ENCODE data around the gene ARFIP1.

ARFIP1 gene

DNA sequence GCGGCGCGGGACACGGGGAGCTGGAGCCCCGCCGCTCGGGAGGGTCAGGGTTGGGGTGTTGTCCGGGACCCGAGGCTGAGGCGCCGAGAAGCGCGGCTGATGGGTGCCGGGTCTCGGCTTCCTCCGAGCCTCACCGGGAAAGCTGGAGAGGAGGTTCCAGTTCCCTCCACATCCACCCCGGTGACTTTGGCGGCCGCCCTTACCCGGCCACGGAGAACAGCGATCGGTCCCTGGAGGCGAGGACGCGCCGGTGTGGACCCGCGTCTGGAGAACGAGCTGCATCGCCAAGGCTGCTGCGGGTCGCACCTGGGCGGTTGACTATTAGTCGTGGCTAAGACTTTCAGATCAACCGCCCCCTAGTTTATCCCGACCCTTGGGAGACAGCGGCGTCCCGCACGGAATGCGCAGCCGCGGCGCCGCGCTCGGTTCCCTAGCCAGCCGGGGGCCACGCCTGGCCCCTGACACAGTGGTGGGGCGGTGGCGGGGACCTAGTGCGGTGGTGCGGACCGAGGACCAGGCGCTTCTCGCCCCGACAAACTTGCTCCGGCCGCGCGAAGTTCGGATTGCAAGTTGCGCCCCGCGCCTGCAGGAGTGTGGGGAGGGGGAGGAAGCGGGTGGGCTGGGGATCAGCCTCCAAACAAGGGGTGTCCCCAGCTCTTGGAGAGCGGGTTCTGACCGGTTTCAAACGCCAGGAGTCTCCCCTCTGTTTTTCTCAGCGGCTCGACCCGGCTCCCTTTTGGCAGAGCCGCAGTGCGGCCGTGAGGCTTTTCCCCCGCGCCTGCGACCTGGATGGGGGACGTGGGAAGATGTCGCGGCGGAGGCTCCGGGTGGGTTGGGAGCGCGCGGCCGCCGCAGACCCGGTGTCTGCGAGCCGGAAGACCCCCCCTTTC lies 156.9 kb downstream of the ARFIP1 start:
- in situ Hi-C loops (cut with MboI; ENCODE audit: low sequenced_read_pairs) = no loop called here

DNA sequence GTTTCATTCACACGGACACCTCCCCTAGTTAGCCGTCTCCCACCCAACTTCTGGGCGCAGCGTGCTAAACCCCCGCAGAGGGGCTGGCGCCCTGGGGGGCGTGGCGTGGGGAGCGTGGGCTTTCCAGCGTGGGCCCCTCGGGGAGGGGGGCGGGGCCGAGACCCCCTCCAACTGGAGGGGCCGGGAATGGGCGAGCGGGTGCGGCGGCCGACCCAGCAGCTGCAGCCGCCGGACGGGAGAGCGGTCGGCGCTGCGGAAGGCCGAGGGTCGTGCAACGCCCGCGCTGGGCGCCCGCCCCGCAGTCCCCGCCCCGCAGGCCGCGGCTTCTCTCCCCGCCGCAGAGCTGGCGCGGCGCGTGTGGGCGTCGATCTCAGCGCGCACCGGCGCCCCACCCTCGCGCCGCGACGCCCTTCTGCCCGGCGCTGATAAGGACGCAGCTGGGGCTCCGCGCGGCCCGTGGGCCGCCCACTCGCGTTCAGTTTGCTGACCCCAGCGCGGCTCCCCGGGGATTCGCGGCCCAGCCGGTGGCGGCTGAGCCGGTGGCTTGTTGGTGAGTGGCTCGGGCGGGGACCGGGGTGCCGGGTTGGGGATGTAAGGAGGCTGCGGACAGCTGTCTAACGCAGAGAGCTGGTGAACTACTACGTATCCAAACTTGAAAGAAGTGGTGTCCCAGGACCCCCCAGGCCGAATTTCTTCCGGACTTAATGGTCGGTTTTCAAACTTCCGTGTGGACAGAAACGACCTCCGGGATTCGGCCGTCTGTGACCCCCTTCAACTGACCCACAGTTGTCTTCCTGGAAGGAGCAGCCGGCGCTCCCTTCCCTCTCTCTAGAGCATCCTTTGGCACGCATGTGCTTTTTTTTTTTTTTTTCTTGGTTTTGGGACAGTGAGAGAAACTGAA lies 157.8 kb downstream of the ARFIP1 start:
- in situ Hi-C loops (cut with MboI; ENCODE audit: low sequenced_read_pairs) = no loop called here

- in situ Hi-C loops (cut with MboI; ENCODE audit: low sequenced_read_pairs) = no loop called here
Measured at GRCh38 chr4:152938237-152938947, 158.6 kb downstream of the ARFIP1 start.

- in situ Hi-C loops (cut with MboI; ENCODE audit: low sequenced_read_pairs) = no loop called here
Measured at GRCh38 chr4:152939621-152940020, 159.9 kb downstream of the ARFIP1 start.

DNA sequence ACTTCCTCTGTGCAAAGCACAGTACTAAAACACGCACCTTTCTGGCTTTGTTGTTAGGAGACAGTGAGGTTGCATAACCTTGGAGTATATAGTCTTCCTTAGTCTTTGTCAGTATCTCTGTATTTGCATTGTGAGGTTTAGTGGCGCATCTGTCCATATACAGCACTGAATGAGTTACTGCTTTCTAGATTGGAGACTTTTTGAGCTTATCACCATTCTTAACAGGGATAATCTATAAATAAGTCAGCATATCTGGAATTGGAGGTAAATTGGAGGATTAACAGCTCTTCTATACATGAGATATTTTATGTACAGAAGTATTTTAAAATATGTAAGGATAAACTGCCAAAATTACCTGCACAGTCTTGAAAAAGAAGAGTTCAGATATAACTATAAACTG lies 160.7 kb downstream of the ARFIP1 start:
- in situ Hi-C loops (cut with MboI; ENCODE audit: low sequenced_read_pairs) = no loop called here

DNA sequence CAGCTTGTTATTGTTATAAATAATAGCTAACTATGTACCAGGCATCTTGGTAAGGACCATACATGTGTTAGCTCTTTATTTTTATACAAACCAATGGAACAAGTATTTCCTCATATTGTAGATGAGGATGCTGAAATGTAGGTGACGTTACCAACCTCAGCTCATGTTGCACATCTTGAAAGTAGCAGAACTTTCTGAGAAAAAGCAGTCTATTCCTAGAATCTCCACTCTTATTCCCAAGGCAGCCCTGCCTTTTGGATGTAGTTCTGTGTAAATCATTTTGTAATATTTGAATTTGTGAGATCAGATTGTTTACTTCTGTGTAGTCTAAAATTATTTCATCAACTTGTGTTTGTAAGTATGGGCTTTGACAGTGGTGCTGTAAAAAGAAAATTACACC lies 161.7 kb downstream of the ARFIP1 start:
- in situ Hi-C loops (cut with MboI; ENCODE audit: low sequenced_read_pairs) = no loop called here

DNA sequence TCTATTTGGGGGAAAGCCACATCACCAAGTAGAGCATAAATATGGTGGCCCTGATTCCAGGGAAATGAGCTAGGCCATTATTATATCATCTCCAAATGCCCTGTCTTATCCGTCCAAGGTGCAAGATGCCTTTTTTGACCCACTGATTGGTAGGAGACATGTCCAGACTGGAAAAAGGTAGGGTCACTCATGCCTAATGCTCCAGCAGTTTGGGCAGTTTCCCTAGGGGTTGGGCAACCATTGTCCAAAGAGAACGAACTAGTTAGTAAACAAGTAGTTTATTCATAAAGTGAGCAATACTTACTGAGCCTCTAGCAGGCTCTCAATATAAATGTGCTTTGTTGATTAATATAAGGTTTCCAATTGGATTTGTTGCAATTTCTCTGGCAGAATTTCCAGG lies 162.6 kb downstream of the ARFIP1 start:
- in situ Hi-C loops (cut with MboI; ENCODE audit: low sequenced_read_pairs) = no loop called here

DNA sequence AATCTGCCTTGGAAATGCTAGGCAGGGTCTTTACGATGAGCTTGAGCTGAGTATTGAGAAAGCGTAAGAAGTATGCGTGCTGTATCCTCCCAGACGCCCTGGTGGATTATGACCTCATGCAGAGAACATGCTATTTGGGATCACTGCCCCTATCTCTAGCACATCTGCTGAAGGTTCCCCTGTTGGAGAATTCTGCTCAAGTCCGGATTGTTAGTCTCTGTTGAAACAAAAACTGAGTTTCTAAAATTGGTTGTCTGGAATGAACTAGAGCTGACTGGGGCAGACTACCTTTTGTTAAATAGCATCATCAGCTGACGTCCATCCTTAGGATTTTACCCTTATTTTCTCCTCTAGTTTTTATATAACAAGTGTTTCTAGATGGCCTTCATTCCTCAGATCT lies 163.9 kb downstream of the ARFIP1 start:
- in situ Hi-C loops (cut with MboI; ENCODE audit: low sequenced_read_pairs) = no loop called here

DNA sequence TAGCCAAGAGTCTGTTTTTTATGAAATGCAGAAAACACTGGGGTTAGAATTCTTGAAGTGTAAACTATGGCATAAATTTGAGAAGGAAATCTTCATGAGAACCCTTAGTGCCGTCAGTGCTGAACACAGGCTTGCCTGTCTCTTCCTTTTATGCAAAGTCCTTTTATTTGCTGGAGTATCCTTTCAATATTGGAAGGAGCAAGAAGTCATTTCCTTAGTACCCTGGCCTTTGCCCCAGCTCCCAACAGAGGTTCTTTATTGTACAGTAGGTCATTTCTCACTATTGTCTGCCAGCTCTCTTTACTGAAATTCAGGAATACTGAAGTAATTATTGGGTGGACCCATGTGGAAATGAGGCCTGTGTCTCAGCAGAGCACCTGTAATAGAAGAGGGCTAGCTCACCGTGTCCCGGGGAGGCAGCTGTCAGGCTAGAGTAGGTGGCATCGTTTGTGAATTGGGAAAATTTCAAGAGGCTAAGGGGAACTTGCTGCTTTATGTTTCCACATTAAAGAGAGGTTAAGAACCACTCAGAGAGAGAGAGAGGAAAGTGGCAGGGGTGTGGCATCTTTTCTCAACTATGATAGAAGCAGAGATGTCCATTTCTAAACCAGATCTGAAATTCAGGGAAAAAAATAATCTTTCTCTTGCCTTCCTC lies 165.0 kb downstream of the ARFIP1 start:
- in situ Hi-C loops (cut with MboI; ENCODE audit: low sequenced_read_pairs) = no loop called here

DNA sequence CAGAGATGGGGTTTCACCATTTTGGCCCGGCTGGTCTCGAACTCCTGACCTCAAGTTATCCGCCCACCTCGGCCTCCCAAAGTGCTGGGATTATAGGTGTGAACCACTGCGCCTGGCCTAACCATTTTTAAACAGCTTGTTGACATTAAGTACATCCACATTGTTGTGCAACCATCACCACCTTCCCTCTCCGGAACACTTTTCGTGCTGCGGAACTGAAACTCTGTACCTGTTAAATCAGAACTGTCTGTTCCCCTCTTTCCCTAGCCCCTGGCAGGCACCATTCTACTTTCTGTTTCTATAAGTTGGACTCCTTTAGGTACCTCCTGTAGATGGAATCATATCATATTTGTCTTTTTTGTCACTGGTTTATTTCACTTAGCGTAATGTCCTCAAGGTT lies 165.9 kb downstream of the ARFIP1 start:
- in situ Hi-C loops (cut with MboI; ENCODE audit: low sequenced_read_pairs) = no loop called here

DNA sequence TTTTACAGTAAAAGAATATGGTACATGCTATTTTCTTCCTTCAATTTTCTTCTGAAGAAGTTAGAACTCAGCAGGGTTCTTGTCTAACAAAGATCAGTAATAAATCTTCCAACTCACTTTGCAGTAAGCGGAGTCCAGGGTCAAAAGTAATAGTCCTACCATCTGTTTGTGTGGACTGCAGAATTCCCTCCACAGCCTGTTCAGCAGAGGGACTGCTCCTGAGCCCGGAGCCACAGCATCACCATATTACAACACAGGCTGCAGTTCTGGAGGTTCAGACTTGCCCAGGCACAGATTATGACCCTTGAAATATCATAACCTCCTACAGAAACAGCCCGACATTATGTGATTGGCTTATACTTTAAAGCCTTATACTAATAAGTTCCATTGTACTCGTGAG lies 166.7 kb downstream of the ARFIP1 start:
- in situ Hi-C loops (cut with MboI; ENCODE audit: low sequenced_read_pairs) = no loop called here

DNA sequence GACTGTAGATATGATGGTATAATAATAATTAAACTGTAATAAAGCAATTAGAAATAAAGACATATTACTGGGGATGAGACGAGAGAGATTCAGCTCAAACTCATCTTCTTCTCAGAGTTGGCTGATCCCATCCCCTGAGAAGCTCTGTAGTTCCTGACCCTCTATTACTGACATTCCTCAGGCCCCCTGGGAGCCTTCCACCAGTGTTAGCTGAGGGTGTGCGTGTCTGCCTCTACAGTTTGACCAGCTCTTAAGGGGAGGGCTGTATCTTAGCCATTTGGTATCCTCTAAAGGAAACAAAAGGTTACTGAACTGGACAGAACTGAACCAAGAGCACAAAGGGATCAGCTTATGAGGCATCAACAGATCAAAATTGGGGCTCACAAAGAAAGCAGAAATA lies 167.6 kb downstream of the ARFIP1 start:
- in situ Hi-C loops (cut with MboI; ENCODE audit: low sequenced_read_pairs) = no loop called here

DNA sequence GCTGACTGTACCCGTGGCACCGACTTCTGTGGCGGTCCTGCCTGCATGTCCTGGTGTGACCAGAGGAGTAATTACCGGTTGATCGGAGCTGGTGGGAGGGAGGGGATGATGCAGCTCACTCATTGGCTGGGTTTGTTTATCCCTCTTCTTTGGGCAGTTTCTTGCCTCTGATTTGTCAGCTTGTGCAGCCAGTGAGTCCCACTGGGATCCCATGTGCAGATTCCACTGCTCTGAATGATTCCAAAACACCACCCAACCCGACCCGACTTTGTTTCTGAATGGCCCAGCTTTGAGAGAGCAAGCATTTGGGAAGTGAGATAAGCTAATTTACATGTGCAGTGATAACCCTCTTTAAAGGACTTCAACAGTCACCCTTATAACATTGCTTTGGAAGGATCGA lies 170.2 kb downstream of the ARFIP1 start:
- in situ Hi-C loops (cut with MboI; ENCODE audit: low sequenced_read_pairs) = no loop called here

- in situ Hi-C loops (cut with MboI; ENCODE audit: low sequenced_read_pairs) = no loop called here
Measured at GRCh38 chr4:152950402-152951274, 170.9 kb downstream of the ARFIP1 start.

- in situ Hi-C loops (cut with MboI; ENCODE audit: low sequenced_read_pairs) = no loop called here
Measured at GRCh38 chr4:152951348-152951747, 171.6 kb downstream of the ARFIP1 start.

- in situ Hi-C loops (cut with MboI; ENCODE audit: low sequenced_read_pairs) = no loop called here
Measured at GRCh38 chr4:152953514-152953913, 173.8 kb downstream of the ARFIP1 start.

DNA sequence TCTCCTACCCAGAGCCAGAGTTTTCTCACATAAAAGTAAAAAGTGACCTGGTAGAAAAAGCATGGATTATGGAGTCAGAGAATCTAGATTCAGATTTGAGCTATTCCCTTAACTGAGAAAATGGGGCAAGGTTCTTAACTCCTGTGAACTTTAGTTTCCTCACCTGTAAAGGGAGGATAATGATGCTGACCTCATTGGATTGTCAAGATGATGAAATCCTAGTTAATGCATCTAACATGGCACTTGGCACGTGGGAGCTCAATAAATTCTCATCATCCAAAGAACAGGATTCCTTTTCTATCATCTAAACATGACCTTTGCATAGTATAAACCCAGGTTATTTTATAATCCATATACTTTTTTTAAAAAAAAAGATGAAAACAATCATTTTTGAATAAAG lies 175.0 kb downstream of the ARFIP1 start:
- in situ Hi-C loops (cut with MboI; ENCODE audit: low sequenced_read_pairs) = no loop called here

- in situ Hi-C loops (cut with MboI; ENCODE audit: low sequenced_read_pairs) = no loop called here
Measured at GRCh38 chr4:152956147-152956546, 176.4 kb downstream of the ARFIP1 start.

GRCh38 chr4:152956650-152957436 lies 177.1 kb downstream of the ARFIP1 start:
- in situ Hi-C loops (cut with MboI; ENCODE audit: low sequenced_read_pairs) = no loop called here

All from HL-60/S4 treated with phorbol 12-myristate 13-acetate at 8.2 ng/mL for 4 days and 3 days (cell line).